ENCODE data around the gene TCOF1. TPM values are rescaled to one million over a fixed set of nuclear protein-coding genes. Genes with fewer than 3 reads are reported as not detected.
A peak's percentile ranks its signal among the peaks of the same experiment; 100 is the strongest.
"Not testable (repeated sequence)": the region's sequence is repeated elsewhere in the genome, so short reads cannot be mapped to it uniquely, and the experiment has no call there.

The TCOF1 gene
- total and polyA plus RNA-seq, 3 donors from 2014 or later = 22.9 to 52.8 (median 46.6) TPM

GRCh38 chr5:150413176-150413901 lies 55.8 kb downstream of the TCOF1 start:
- Histone ChIP-seq H3K4me1 (peaks cover 11% of the 10 kb centered on the region), H3K36me3 (ENCODE audit: low read depth, missing control alignments) (no peaks in the 10 kb centered on the region)
- TF ChIP-seq POLR2A (IDR thresholded peaks at IDR 0.05) (no peak), CTCF (IDR thresholded peaks at IDR 0.05) (no peak)

GRCh38 chr5:150413902-150414790 lies 56.6 kb downstream of the TCOF1 start:
- DNase-seq, H3K27me3 ChIP-seq: not testable (repeated sequence)
- WGBS, 2 donors = 88 to 95% methylated on average over 16 of the region's 16 CpGs

More at GRCh38 chr5:150413176-150413901, 55.8 kb downstream of the TCOF1 start:
- Histone ChIP-seq H3K27me3 (no peaks in the 10 kb centered on the region), H3K4me3 (peak overlapping the region in 1 of 2 donors; percentile 61), H3K27ac (peak overlapping the region; percentile 72 to 85), H3K9me3 (no peaks in the 10 kb centered on the region)
- WGBS, 2 donors = 42 to 47% methylated on average over 12 of the region's 12 CpGs
- no peak for DNase-seq
- intact Hi-C loops (cut with DNase I; ENCODE audit: low total_unique reads) = no loop called here

DNA sequence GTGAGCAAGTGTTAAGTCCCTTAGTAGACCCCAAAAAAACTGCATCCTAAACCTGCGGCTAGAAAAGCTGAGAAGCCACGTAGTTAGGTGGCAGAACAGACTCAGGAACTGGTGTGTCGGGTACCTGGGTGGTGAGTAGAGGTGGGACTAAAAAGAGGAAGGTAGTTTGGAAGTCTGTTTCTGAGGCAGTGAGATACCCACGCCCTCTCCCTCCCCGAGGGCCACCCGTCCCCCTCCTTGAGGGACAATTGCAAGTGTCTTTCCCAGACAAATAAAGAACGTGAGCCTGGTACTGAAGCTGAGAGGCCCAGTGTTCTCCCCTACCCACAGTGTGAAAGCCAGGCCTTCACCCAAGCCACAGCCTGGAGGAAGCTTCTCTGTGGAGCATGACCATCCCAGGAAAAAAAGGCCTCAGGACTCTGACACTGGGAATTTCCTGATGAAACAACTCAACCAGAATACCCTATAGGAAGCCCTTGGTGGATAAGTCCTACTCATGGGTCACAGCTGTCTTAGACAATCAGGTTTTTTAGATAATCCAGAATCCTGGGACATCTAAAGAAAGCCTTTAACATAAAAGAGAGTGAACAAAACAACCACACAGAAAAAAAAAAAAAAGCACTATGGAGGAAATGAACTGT lies 62.3 kb downstream of the TCOF1 start:
- H3K27ac ChIP-seq = no peak overlapping the region
- no peak overlapping the region for H3K4me3 ChIP-seq
- H3K4me1 ChIP-seq = no peaks in the 10 kb centered on the region
- H3K36me3 ChIP-seq (ENCODE audit: low read depth, missing control alignments) = no peaks in the 10 kb centered on the region
- intact Hi-C loops (cut with DNase I; ENCODE audit: low total_unique reads) = no loop called here
- no peaks in the 10 kb centered on the region for H3K27me3 ChIP-seq
- H3K9me3 ChIP-seq = no peaks in the 10 kb centered on the region
- no peak for DNase-seq
- 88 to 90% methylated on average over 7 of the region's 7 CpGs for WGBS, 2 donors
- TF ChIP-seq POLR2A (IDR thresholded peaks at IDR 0.05) = no peak
- TF ChIP-seq CTCF (IDR thresholded peaks at IDR 0.05) = no peak

More at GRCh38 chr5:150413902-150414790, 56.6 kb downstream of the TCOF1 start:
- H3K9me3 ChIP-seq; intact Hi-C loops (cut with DNase I; ENCODE audit: low total_unique reads); H3K36me3 ChIP-seq (ENCODE audit: low read depth, missing control alignments); H3K4me3 ChIP-seq: not testable (repeated sequence)
- Histone ChIP-seq H3K27ac (peak overlapping the region in 1 of 2 donors; percentile 85), H3K4me1 (peaks cover 11% of the 10 kb centered on the region)

- intact Hi-C loops (cut with DNase I; ENCODE audit: low total_unique reads) = no loop called here
- no peaks in the 10 kb centered on the region for H3K9me3 ChIP-seq
- 57 to 60% methylated on average over 4 of the region's 4 CpGs for WGBS, 2 donors
- H3K36me3 ChIP-seq (ENCODE audit: low read depth, missing control alignments) = no peaks in the 10 kb centered on the region
- no peak overlapping the region for H3K4me3 ChIP-seq
- no peaks in the 10 kb centered on the region for H3K4me1 ChIP-seq
- no peaks in the 10 kb centered on the region for H3K27me3 ChIP-seq
- DNase-seq = no peak
- TF ChIP-seq CTCF (IDR thresholded peaks at IDR 0.05) (no peak), POLR2A (IDR thresholded peaks at IDR 0.05) (no peak)
- no peak overlapping the region for H3K27ac ChIP-seq
Observed at GRCh38 chr5:150422075-150422474, 64.6 kb downstream of the TCOF1 start.

GRCh38 chr5:150422758-150423157 lies 65.3 kb downstream of the TCOF1 start:
- H3K27me3 ChIP-seq = no peaks in the 10 kb centered on the region
- no peaks in the 10 kb centered on the region for H3K9me3 ChIP-seq
- intact Hi-C loops (cut with DNase I; ENCODE audit: low total_unique reads) = no loop called here
- no peak for DNase-seq
- H3K27ac ChIP-seq = no peak overlapping the region
- no peak overlapping the region for H3K4me3 ChIP-seq
- no peaks in the 10 kb centered on the region for H3K36me3 ChIP-seq (ENCODE audit: low read depth, missing control alignments)
- TF ChIP-seq CTCF (IDR thresholded peaks at IDR 0.05) (no peak), POLR2A (IDR thresholded peaks at IDR 0.05) (no peak)
- 64 to 80% methylated on average over 3 of the region's 3 CpGs for WGBS, 2 donors
- H3K4me1 ChIP-seq = peaks cover 3% of the 10 kb centered on the region

- H3K36me3 ChIP-seq (ENCODE audit: low read depth, missing control alignments); DNase-seq; H3K9me3 ChIP-seq; H3K4me3 ChIP-seq; H3K27ac ChIP-seq; intact Hi-C loops (cut with DNase I; ENCODE audit: low total_unique reads); H3K4me1 ChIP-seq; H3K27me3 ChIP-seq: not testable (repeated sequence)
- whole genome bisulfite sequencing, 2 donors = 98 to 100% methylated on average over 9 of the region's 9 CpGs
Observed at GRCh38 chr5:150426165-150426564, 68.7 kb downstream of the TCOF1 start.
